ENCODE results near the gene BANP.

Gene BANP

GRCh38 chr16:87924811-87925670 lies 26.2 kb upstream of the BANP start:
- Histone ChIP-seq H2BK120ac (ENCODE audit: low read depth, low read length) (no peak overlapping the region), H3K4me2 (ENCODE audit: insufficient read depth, low read length, poor library complexity, severe bottlenecking) (no peak overlapping the region), H3K18ac (ENCODE audit: low read length) (peak overlapping the region; percentile 50), H3K4ac (ENCODE audit: low read length) (no peak overlapping the region), H2AFZ (ENCODE audit: low read length) (peak overlapping the region; percentile 65), H3K27ac (replicated peaks; ENCODE audit: low read length) (no peak overlapping the region), H2BK12ac (ENCODE audit: low read length) (no peak overlapping the region), H3K14ac (ENCODE audit: low read length) (no peak overlapping the region), H3K36me3 (replicated peaks in 1 of 2; ENCODE audit: control insufficient read depth in 2 of 2, insufficient read depth in 2 of 2, low read length in 2 of 2) (no peaks in the 10 kb centered on the region), H3K4me3 (ENCODE audit: low read length in 2 of 2) (no peak overlapping the region), H3K9me3 (replicated peaks in 1 of 2; ENCODE audit: control insufficient read depth in 2 of 2, insufficient read depth in 1 of 2, low read depth in 1 of 2, low read length in 2 of 2) (no peaks in the 10 kb centered on the region), H2BK15ac (ENCODE audit: low read length) (no peak overlapping the region), H3K4me1 (ENCODE audit: control insufficient read depth in 2 of 2, insufficient read depth in 1 of 2, low read depth in 1 of 2, low read length in 2 of 2) (peaks cover 2 to 11% of the 10 kb centered on the region in 2 donors), H3K27me3 (ENCODE audit: control insufficient read depth in 3 of 3, insufficient read depth in 3 of 3, low read depth in 1 of 3, low read length in 3 of 3) (peaks cover 0 to 12% (median 0%) of the 10 kb centered on the region in 3 experiments), H3K23ac (ENCODE audit: low read depth, low read length, poor library complexity) (no peak overlapping the region), H3K9ac (ENCODE audit: low read depth, low read length, poor library complexity) (no peak overlapping the region), H3K79me1 (ENCODE audit: low read depth, low read length) (no peaks in the 10 kb centered on the region), H2BK5ac (ENCODE audit: low read length) (no peak overlapping the region), H4K8ac (ENCODE audit: low read depth, low read length) (no peak overlapping the region), H4K91ac (ENCODE audit: low read depth, low read length, poor library complexity) (no peak overlapping the region), H2AK5ac (ENCODE audit: low read depth, low read length) (peak overlapping the region; percentile 21)
- DNase-seq (ENCODE audit: low spot score), result no peak
- no CpG with 5 or more reads among the region's 26 CpGs for WGBS, 2 donors (ENCODE audit: extremely low coverage in 2 of 2, insufficient read length in 2 of 2, insufficient replicate concordance in 1 of 2)

GRCh38 chr16:87926246-87927194 lies 24.7 kb upstream of the BANP start:
- no peak overlapping the region for H3K27ac ChIP-seq (replicated peaks; ENCODE audit: low read length)
- no CpG with 5 or more reads among the region's 44 CpGs for WGBS, 2 donors (ENCODE audit: extremely low coverage in 2 of 2, insufficient read length in 2 of 2, insufficient replicate concordance in 1 of 2)
- peaks cover 0 to 12% (median 0%) of the 10 kb centered on the region in 3 experiments for H3K27me3 ChIP-seq (ENCODE audit: control insufficient read depth in 3 of 3, insufficient read depth in 3 of 3, low read depth in 1 of 3, low read length in 3 of 3)
- no peak for DNase-seq (ENCODE audit: low spot score)
- H3K36me3 ChIP-seq (replicated peaks in 1 of 2; ENCODE audit: control insufficient read depth in 2 of 2, insufficient read depth in 2 of 2, low read length in 2 of 2), result no peaks in the 10 kb centered on the region
- H3K4me1 ChIP-seq (ENCODE audit: control insufficient read depth in 2 of 2, insufficient read depth in 1 of 2, low read depth in 1 of 2, low read length in 2 of 2), result peaks cover 2 to 13% of the 10 kb centered on the region in 2 donors
- no peak overlapping the region for H2BK12ac ChIP-seq (ENCODE audit: low read length)
- H3K9me3 ChIP-seq (replicated peaks in 1 of 2; ENCODE audit: control insufficient read depth in 2 of 2, insufficient read depth in 1 of 2, low read depth in 1 of 2, low read length in 2 of 2), result no peaks in the 10 kb centered on the region
- H3K18ac ChIP-seq (ENCODE audit: low read length), result peak overlapping the region; percentile 57
- no peak overlapping the region for H4K8ac ChIP-seq (ENCODE audit: low read depth, low read length)
- H3K23ac ChIP-seq (ENCODE audit: low read depth, low read length, poor library complexity), result no peak overlapping the region
- H2AFZ ChIP-seq (ENCODE audit: low read length), result no peak overlapping the region
- no peaks in the 10 kb centered on the region for H3K79me1 ChIP-seq (ENCODE audit: low read depth, low read length)
- H4K91ac ChIP-seq (ENCODE audit: low read depth, low read length, poor library complexity), result no peak overlapping the region
- H3K4me2 ChIP-seq (ENCODE audit: insufficient read depth, low read length, poor library complexity, severe bottlenecking), result no peak overlapping the region
- H3K4me3 ChIP-seq (ENCODE audit: low read length in 2 of 2), result no peak overlapping the region
- peak overlapping the region; percentile 44 for H3K9ac ChIP-seq (ENCODE audit: low read depth, low read length, poor library complexity)
- no peak overlapping the region for H3K4ac ChIP-seq (ENCODE audit: low read length)
- H3K14ac ChIP-seq (ENCODE audit: low read length), result peak overlapping the region; percentile 89
- H2BK15ac ChIP-seq (ENCODE audit: low read length), result no peak overlapping the region
- H2AK5ac ChIP-seq (ENCODE audit: low read depth, low read length), result peak overlapping the region; percentile 75
- peak overlapping the region; percentile 61 for H2BK120ac ChIP-seq (ENCODE audit: low read depth, low read length)
- no peak overlapping the region for H2BK5ac ChIP-seq (ENCODE audit: low read length)

DNA sequence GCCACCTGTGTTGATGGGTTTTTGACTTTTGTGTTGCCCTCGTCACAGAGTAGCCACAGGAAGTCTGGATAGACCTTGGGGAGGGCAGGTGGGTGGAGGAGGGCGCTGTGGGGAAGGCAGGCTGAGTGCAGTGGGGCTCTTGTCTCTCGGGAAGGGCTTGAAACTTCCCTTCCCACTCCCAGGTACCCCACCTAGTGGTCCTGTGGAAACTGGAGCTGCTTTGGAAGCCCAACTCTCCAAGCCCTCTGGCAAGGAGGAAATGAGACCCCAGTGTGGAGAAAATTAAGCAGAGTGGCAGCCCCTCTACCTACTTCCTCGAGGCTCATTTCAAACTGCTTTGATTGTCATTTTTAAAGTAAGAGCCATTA lies 24.1 kb upstream of the BANP start:
- H3K14ac ChIP-seq (ENCODE audit: low read length), result no peak overlapping the region
- H2AFZ ChIP-seq (ENCODE audit: low read length), result no peak overlapping the region
- no peak overlapping the region for H3K18ac ChIP-seq (ENCODE audit: low read length)
- H3K23ac ChIP-seq (ENCODE audit: low read depth, low read length, poor library complexity), result no peak overlapping the region
- H2AK5ac ChIP-seq (ENCODE audit: low read depth, low read length), result peak overlapping the region; percentile 75
- no peak overlapping the region for H3K4ac ChIP-seq (ENCODE audit: low read length)
- no peak overlapping the region for H3K4me3 ChIP-seq (ENCODE audit: low read length in 2 of 2)
- H3K4me1 ChIP-seq (ENCODE audit: control insufficient read depth in 2 of 2, insufficient read depth in 1 of 2, low read depth in 1 of 2, low read length in 2 of 2), result peaks cover 3 to 17% of the 10 kb centered on the region in 2 donors
- H2BK120ac ChIP-seq (ENCODE audit: low read depth, low read length), result peak overlapping the region; percentile 61
- no peak overlapping the region for H3K4me2 ChIP-seq (ENCODE audit: insufficient read depth, low read length, poor library complexity, severe bottlenecking)
- peaks cover 0 to 12% (median 0%) of the 10 kb centered on the region in 3 experiments for H3K27me3 ChIP-seq (ENCODE audit: control insufficient read depth in 3 of 3, insufficient read depth in 3 of 3, low read depth in 1 of 3, low read length in 3 of 3)
- H2BK5ac ChIP-seq (ENCODE audit: low read length), result no peak overlapping the region
- no peak overlapping the region for H3K9ac ChIP-seq (ENCODE audit: low read depth, low read length, poor library complexity)
- no peaks in the 10 kb centered on the region for H3K9me3 ChIP-seq (replicated peaks in 1 of 2; ENCODE audit: control insufficient read depth in 2 of 2, insufficient read depth in 1 of 2, low read depth in 1 of 2, low read length in 2 of 2)
- H3K36me3 ChIP-seq (replicated peaks in 1 of 2; ENCODE audit: control insufficient read depth in 2 of 2, insufficient read depth in 2 of 2, low read length in 2 of 2), result no peaks in the 10 kb centered on the region
- no CpG with 5 or more reads among the region's 4 CpGs for WGBS, 2 donors (ENCODE audit: extremely low coverage in 2 of 2, insufficient read length in 2 of 2, insufficient replicate concordance in 1 of 2)
- no peak overlapping the region for H4K91ac ChIP-seq (ENCODE audit: low read depth, low read length, poor library complexity)
- no peak overlapping the region for H4K8ac ChIP-seq (ENCODE audit: low read depth, low read length)
- no peak for DNase-seq (ENCODE audit: low spot score)
- H2BK12ac ChIP-seq (ENCODE audit: low read length), result no peak overlapping the region
- H3K27ac ChIP-seq (replicated peaks; ENCODE audit: low read length), result no peak overlapping the region
- no peak overlapping the region for H2BK15ac ChIP-seq (ENCODE audit: low read length)
- no peaks in the 10 kb centered on the region for H3K79me1 ChIP-seq (ENCODE audit: low read depth, low read length)

DNA sequence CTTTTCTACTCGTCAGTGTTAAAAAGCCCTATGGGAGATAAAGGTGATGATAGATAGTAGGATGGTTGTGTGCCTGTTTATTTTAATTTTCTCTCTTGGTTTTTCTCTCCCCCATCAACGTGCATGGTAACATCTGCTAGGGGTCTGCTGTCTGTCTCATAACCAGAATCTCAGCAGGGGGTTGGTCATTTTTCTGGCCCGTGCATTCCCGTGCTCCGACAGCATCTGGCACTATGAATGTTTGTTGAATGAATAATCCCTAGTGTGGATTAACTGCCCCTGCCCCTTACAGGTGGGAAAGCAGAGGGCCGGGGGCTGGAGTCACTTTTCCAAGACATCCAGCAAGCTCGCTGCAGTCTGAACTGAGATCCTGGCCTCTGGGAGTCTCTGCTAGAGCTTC lies 21.2 kb upstream of the BANP start:
- no peak overlapping the region for H4K91ac ChIP-seq (ENCODE audit: low read depth, low read length, poor library complexity)
- no peak overlapping the region for H3K4me2 ChIP-seq (ENCODE audit: insufficient read depth, low read length, poor library complexity, severe bottlenecking)
- DNase-seq (ENCODE audit: low spot score), result no peak
- peak overlapping the region; percentile 29 for H2AFZ ChIP-seq (ENCODE audit: low read length)
- peak overlapping the region; percentile 70 for H2AK5ac ChIP-seq (ENCODE audit: low read depth, low read length)
- no peak overlapping the region for H3K4ac ChIP-seq (ENCODE audit: low read length)
- H2BK12ac ChIP-seq (ENCODE audit: low read length), result no peak overlapping the region
- WGBS, 2 donors (ENCODE audit: extremely low coverage in 2 of 2, insufficient read length in 2 of 2, insufficient replicate concordance in 1 of 2), result no CpG with 5 or more reads among the region's 7 CpGs
- no peak overlapping the region for H2BK120ac ChIP-seq (ENCODE audit: low read depth, low read length)
- no peak overlapping the region for H3K18ac ChIP-seq (ENCODE audit: low read length)
- peaks cover 0 to 10% (median 0%) of the 10 kb centered on the region in 3 experiments for H3K27me3 ChIP-seq (ENCODE audit: control insufficient read depth in 3 of 3, insufficient read depth in 3 of 3, low read depth in 1 of 3, low read length in 3 of 3)
- H3K36me3 ChIP-seq (replicated peaks in 1 of 2; ENCODE audit: control insufficient read depth in 2 of 2, insufficient read depth in 2 of 2, low read length in 2 of 2), result no peaks in the 10 kb centered on the region
- no peak overlapping the region for H3K27ac ChIP-seq (replicated peaks; ENCODE audit: low read length)
- H2BK15ac ChIP-seq (ENCODE audit: low read length), result peak overlapping the region; percentile 47
- H3K23ac ChIP-seq (ENCODE audit: low read depth, low read length, poor library complexity), result no peak overlapping the region
- no peak overlapping the region for H3K9ac ChIP-seq (ENCODE audit: low read depth, low read length, poor library complexity)
- no peak overlapping the region for H2BK5ac ChIP-seq (ENCODE audit: low read length)
- peaks cover 1 to 10% of the 10 kb centered on the region in 2 donors for H3K4me1 ChIP-seq (ENCODE audit: control insufficient read depth in 2 of 2, insufficient read depth in 1 of 2, low read depth in 1 of 2, low read length in 2 of 2)
- H3K79me1 ChIP-seq (ENCODE audit: low read depth, low read length), result no peaks in the 10 kb centered on the region
- H4K8ac ChIP-seq (ENCODE audit: low read depth, low read length), result no peak overlapping the region
- no peak overlapping the region for H3K14ac ChIP-seq (ENCODE audit: low read length)
- no peaks in the 10 kb centered on the region for H3K9me3 ChIP-seq (replicated peaks in 1 of 2; ENCODE audit: control insufficient read depth in 2 of 2, insufficient read depth in 1 of 2, low read depth in 1 of 2, low read length in 2 of 2)
- H3K4me3 ChIP-seq (ENCODE audit: low read length in 2 of 2), result no peak overlapping the region

All from neuronal stem cell (in vitro differentiated cells).